H9 (cell line): ENCODE measurements around the gene RNF130. TPM values are rescaled to one million over a fixed set of nuclear protein-coding genes. Genes with fewer than 3 reads are reported as not detected.

Experiments used
- DNase-seq: peaks from one replicate; pipeline ENCODE4 v3.0.0-alpha.2; 2017
- H2AFZ ChIP-seq: one replicate; pipeline ENCODE4 v1.6.1; 2013; ENCODE audit warnings: mild to moderate bottlenecking, low read length, control low read depth, moderate library complexity
- H2AK5ac ChIP-seq: 2 replicates; pipeline ENCODE4 v1.6.1; 2013; ENCODE audit warnings: low read length, control low read depth, mixed read lengths; ENCODE audit not compliant: insufficient read length
- H2BK120ac ChIP-seq: one replicate; pipeline ENCODE4 v1.6.1; 2013; ENCODE audit warnings: low read depth, mild to moderate bottlenecking, low read length, control low read depth, inconsistent platforms; ENCODE audit not compliant: poor library complexity, severe bottlenecking
- H2BK12ac ChIP-seq: 2 replicates; pipeline ENCODE4 v1.6.1; 2013; ENCODE audit warnings: low read length, control low read depth, mixed read lengths, low read depth; ENCODE audit not compliant: insufficient read length
- H2BK15ac ChIP-seq: 2 replicates; pipeline ENCODE4 v1.6.1; 2013; ENCODE audit warnings: low read depth, low read length, control low read depth
- H2BK20ac ChIP-seq: one replicate; pipeline ENCODE4 v1.6.1; 2013; ENCODE audit warnings: low read depth, mild to moderate bottlenecking, low read length, control low read depth, inconsistent platforms; ENCODE audit not compliant: poor library complexity, severe bottlenecking
- H2BK5ac ChIP-seq: 2 replicates; pipeline ENCODE4 v1.6.1; 2013; ENCODE audit warnings: low read length, control low read depth, mixed read lengths; ENCODE audit not compliant: insufficient read length
- H3K14ac ChIP-seq: 2 replicates; pipeline ENCODE4 v1.6.1; 2013; ENCODE audit warnings: low read length, control low read depth; ENCODE audit not compliant: insufficient read depth
- H3K18ac ChIP-seq: 2 replicates; pipeline ENCODE4 v1.6.1; 2013; ENCODE audit warnings: low read depth, mild to moderate bottlenecking, mixed read lengths, low read length, control low read depth; ENCODE audit not compliant: insufficient read length
- H3K23ac ChIP-seq: 2 replicates; pipeline ENCODE4 v1.6.1; 2013; ENCODE audit warnings: low read length, control low read depth, mixed read lengths, low read depth; ENCODE audit not compliant: insufficient read length
- H3K23me2 ChIP-seq: 2 replicates; pipeline ENCODE4 v1.6.1; 2013; ENCODE audit warnings: low read depth, mild to moderate bottlenecking, mixed read lengths, low read length, control low read depth; ENCODE audit not compliant: insufficient read length, poor library complexity, severe bottlenecking
- H3K27ac ChIP-seq: 2 replicates; pipeline ENCODE4 v1.5.1; 2013; ENCODE audit warnings: low read length, control low read depth, mixed read lengths, low read depth; ENCODE audit not compliant: insufficient read length
- H3K27me3 ChIP-seq: 2 replicates; pipeline ENCODE4 v1.6.1; 2013; ENCODE audit warnings: low read length, control low read depth, inconsistent platforms; ENCODE audit not compliant: insufficient read depth
- H3K4ac ChIP-seq: 2 replicates; pipeline ENCODE4 v1.6.1; 2013; ENCODE audit warnings: low read depth, mild to moderate bottlenecking, control low read depth, inconsistent platforms, low read length, moderate library complexity
- H3K4me1 ChIP-seq: 2 replicates; pipeline ENCODE4 v1.6.1; 2013; ENCODE audit warnings: low read length, control low read depth, inconsistent platforms; ENCODE audit not compliant: insufficient read depth
- H3K4me2 ChIP-seq: 2 replicates; pipeline ENCODE4 v1.6.1; 2013; ENCODE audit warnings: low read length, control low read depth, mixed read lengths; ENCODE audit not compliant: insufficient read length, insufficient read depth
- H3K56ac ChIP-seq: 2 replicates; pipeline ENCODE4 v1.6.1; 2013; ENCODE audit warnings: low read depth, mild to moderate bottlenecking, mixed read lengths, low read length, control low read depth; ENCODE audit not compliant: insufficient read length
- H3K79me1 ChIP-seq: 2 replicates; pipeline ENCODE4 v1.6.1; 2013; ENCODE audit warnings: low read depth, mild to moderate bottlenecking, moderate library complexity, low read length, control low read depth, inconsistent platforms; ENCODE audit not compliant: insufficient read depth, poor library complexity, severe bottlenecking
- H3K79me2 ChIP-seq: 2 replicates; pipeline ENCODE4 v1.6.1; 2013; ENCODE audit warnings: low read length, control low read depth, inconsistent platforms; ENCODE audit not compliant: insufficient read depth
- H3K9ac ChIP-seq: 2 replicates; pipeline ENCODE4 v1.6.1; 2013; ENCODE audit warnings: low read length, control low read depth, mixed read lengths; ENCODE audit not compliant: insufficient read length; ENCODE audit errors: extremely low read depth
- H3K9me3 ChIP-seq: one replicate; pipeline ENCODE4 v1.6.1; 2013; ENCODE audit warnings: low read depth, low read length, inconsistent platforms; ENCODE audit not compliant: control insufficient read depth
- H3T11ph ChIP-seq: one replicate; pipeline ENCODE4 v1.6.1; 2013; ENCODE audit warnings: mild to moderate bottlenecking, low read length, control low read depth, inconsistent platforms
- H4K20me1 ChIP-seq: one replicate; pipeline ENCODE4 v1.6.1; 2013; ENCODE audit not compliant: control insufficient read depth, insufficient read length, insufficient read depth
- H4K5ac ChIP-seq: 2 replicates; pipeline ENCODE4 v1.6.1; 2013; ENCODE audit warnings: low read depth, mild to moderate bottlenecking, mixed read lengths, low read length, control low read depth; ENCODE audit not compliant: insufficient read length
- H4K8ac ChIP-seq: replicated peaks from 2 replicates; pipeline ENCODE4 v1.6.1; 2013; ENCODE audit warnings: low read length, control low read depth, mixed read lengths, low read depth; ENCODE audit not compliant: insufficient read length
- H4K91ac ChIP-seq: 2 replicates; pipeline ENCODE4 v1.6.1; 2013; ENCODE audit warnings: low read depth, mild to moderate bottlenecking, moderate library complexity, mixed read lengths, low read length, control low read depth; ENCODE audit not compliant: insufficient read length
- H3K27ac Mint-ChIP-seq, 3 experiments: 2 replicates in 2 of 3; 3 replicates in 1 of 3; pipeline ENCODE4 v1.8.0; 2020 to 2021; ENCODE audit warnings: mixed read lengths in 3 of 3, mild to moderate bottlenecking in 1 of 3, moderate library complexity in 1 of 3
- H3K27me3 Mint-ChIP-seq: 2 replicates; pipeline ENCODE4 v1.8.0; 2021; ENCODE audit warnings: low read depth, mild to moderate bottlenecking, moderate library complexity, mixed read lengths
- H3K36me3 Mint-ChIP-seq, 3 experiments: 2 replicates in 2 of 3; 3 replicates in 1 of 3; pipeline ENCODE4 v1.8.0; 2020 to 2021; ENCODE audit warnings: low read depth in 3 of 3, mixed read lengths in 3 of 3; ENCODE audit not compliant: insufficient read depth in 1 of 3
- H3K4me1 Mint-ChIP-seq, 2 experiments: 2 replicates each; pipeline ENCODE4 v1.8.0; 2020; ENCODE audit warnings: mixed read lengths in 2 of 2
- H3K4me3 Mint-ChIP-seq, 2 experiments: 2 replicates in 1 of 2; 3 replicates in 1 of 2; pipeline ENCODE4 v1.8.0; 2020 to 2021; ENCODE audit warnings: mild to moderate bottlenecking in 2 of 2, mixed read lengths in 2 of 2, moderate library complexity in 1 of 2
- H3K9me3 Mint-ChIP-seq, 2 experiments: 2 replicates in 1 of 2; 3 replicates in 1 of 2; pipeline ENCODE4 v1.8.0; 2020; ENCODE audit warnings: mild to moderate bottlenecking in 2 of 2, mixed read lengths in 2 of 2, moderate library complexity in 1 of 2
- CTCF ChIP-seq: fragments of 200-600 bp; sonication (generic); conservative IDR thresholded peaks from 3 replicates; pipeline ENCODE4 v1.8.0; 2021; ENCODE audit warnings: antibody characterized with exemption, mild to moderate bottlenecking
- WGBS: extraction: QIAGEN DNeasy Blood & Tissue Kit; methylation state at CpG from one replicate; pipeline ENCODE4 v1.1.7; 2013; ENCODE audit warnings: missing lambda C conversion rate, low lambda C conversion rate, mixed read lengths; ENCODE audit not compliant: insufficient read length; ENCODE audit errors: extremely low coverage; 5-methylcytosine and 5-hydroxymethylcytosine counted together
- total RNA-seq: library from RNA; stranded (reverse); gene quantifications from 2 replicates; pipeline ENCODE4 v1.2.1, GENCODE V29; 2021

The RNF130 gene
- total RNA-seq, 1 experiment from 2014 or later, result 80.0 TPM

- no peaks in the 10 kb centered on the region; a peak in 1 of 5 replicates for H3K9me3 Mint-ChIP-seq
- peak overlapping the region in 2 of 3 experiments; percentile 91 to 93; a peak in 3 of 7 replicates for H3K27ac Mint-ChIP-seq
- no peaks in the 10 kb centered on the region for H3K27me3 Mint-ChIP-seq
- Histone ChIP-seq H3K27ac (no peak overlapping the region), H3K9me3 (no peaks in the 10 kb centered on the region), H3T11ph (no peak overlapping the region), H4K5ac (no peak overlapping the region), H3K14ac (no peak overlapping the region), H4K8ac (no peak overlapping the region), H3K4me1 (peaks cover 17% of the 10 kb centered on the region; the same call in 1 of the 2 replicates), H4K91ac (no peak overlapping the region), H2BK5ac (no peak overlapping the region), H3K23ac (no peak overlapping the region), H3K9ac (no peak overlapping the region), H3K4ac (no peak overlapping the region), H2BK120ac (no peak overlapping the region), H3K4me2 (no peak overlapping the region), H2AFZ (no peak overlapping the region), H2BK15ac (no peak overlapping the region), H3K27me3 (no peaks in the 10 kb centered on the region), H3K56ac (no peak overlapping the region), H4K20me1 (no peaks in the 10 kb centered on the region), H2AK5ac (no peak overlapping the region), H3K79me1 (no peaks in the 10 kb centered on the region), H3K23me2 (peaks cover 4% of the 10 kb centered on the region), H3K79me2 (no peaks in the 10 kb centered on the region), H3K18ac (peak overlapping the region; percentile 9), H2BK12ac (no peak overlapping the region), H2BK20ac (no peak overlapping the region)
- H3K4me1 Mint-ChIP-seq, result peaks cover 65 to 74% of the 10 kb centered on the region in 2 experiments
- no peak overlapping the region for H3K4me3 Mint-ChIP-seq
- no CpG with 5 or more reads among the region's 11 CpGs for WGBS
- peaks cover 0 to 11% (median 0%) of the 10 kb centered on the region in 3 experiments; a peak in 2 of 7 replicates for H3K36me3 Mint-ChIP-seq
- no peak for TF ChIP-seq CTCF
- no peak for DNase-seq
Measured at GRCh38 chr5:180086816-180087399, 15.3 kb upstream of the RNF130 start.
